Measurements from ENCODE around the gene CEP192.

GRCh38 chr18:13136904-13137669, 145.9 kb downstream of the CEP192 start:
- no peak for TF ChIP-seq USF2 (IDR thresholded peaks at IDR 0.05; ENCODE audit: borderline replicate concordance, low read depth, low read length)
- TF ChIP-seq CTCF (IDR thresholded peaks at IDR 0.05 in 2 of 3, conservative IDR thresholded peaks at IDR 0.05 in 1 of 3; ENCODE audit: control insufficient read depth in 2 of 3, extremely low read depth in 1 of 3, insufficient read depth in 1 of 3, low read depth in 3 of 3, low read length in 3 of 3): no peak
- TF ChIP-seq POLR2AphosphoS5 (IDR thresholded peaks at IDR 0.05; ENCODE audit: low read length): no peak
- TF ChIP-seq SIN3A (IDR thresholded peaks at IDR 0.05; ENCODE audit: low read depth, low read length): no peak
